ENCODE results near the gene SLC25A29.
A peak's percentile ranks its signal among the peaks of the same experiment; 100 is the strongest.

Gene SLC25A29

GRCh38 chr14:100307766-100308426 is 1.7 kb upstream of the SLC25A29 start:
- DNase-seq = peak; percentile 60 to 86
- Histone ChIP-seq H2BK120ac (ENCODE audit: insufficient read depth, low read length, poor library complexity) (no peak overlapping the region), H3K9me3 (ENCODE audit: insufficient read depth, low read depth, low read length) (no peaks in the 10 kb centered on the region), H3K36me3 (ENCODE audit: control insufficient read depth in 1 of 2, insufficient read depth in 2 of 2, low read length in 2 of 2) (no peaks in the 10 kb centered on the region), H3K4ac (ENCODE audit: low read depth, low read length) (no peak overlapping the region), H3K4me2 (ENCODE audit: low read length) (peak overlapping the region; percentile 89), H3K4me3 (ENCODE audit: low read depth, low read length) (no peak overlapping the region), H2AK5ac (ENCODE audit: low read length) (no peak overlapping the region), H2BK12ac (ENCODE audit: low read length) (no peak overlapping the region), H4K8ac (ENCODE audit: low read depth, low read length) (no peak overlapping the region), H3K27ac (ENCODE audit: low read depth, low read length) (no peak overlapping the region), H3K18ac (ENCODE audit: low read length) (no peak overlapping the region), H3K4me1 (ENCODE audit: control insufficient read depth in 1 of 2, insufficient read depth in 2 of 2, low read length in 2 of 2) (peaks cover 18 to 19% of the 10 kb centered on the region in 2 experiments), H3K14ac (ENCODE audit: low read length) (no peak overlapping the region), H3K79me1 (ENCODE audit: low read length) (peaks cover 13% of the 10 kb centered on the region), H4K91ac (ENCODE audit: low read depth, low read length) (no peak overlapping the region), H3K23ac (ENCODE audit: low read length) (no peak overlapping the region), H3K27me3 (ENCODE audit: insufficient read depth, low read length) (no peaks in the 10 kb centered on the region), H3K9ac (ENCODE audit: low read length) (no peak overlapping the region), H3K79me2 (ENCODE audit: control insufficient read depth, insufficient read depth, low read length, poor library complexity) (peaks cover 12% of the 10 kb centered on the region), H2BK5ac (ENCODE audit: low read depth, low read length, poor library complexity) (no peak overlapping the region), H2AFZ (ENCODE audit: insufficient read depth, low read length, poor library complexity) (no peak overlapping the region), H4K12ac (ENCODE audit: low read depth, low read length) (no peak overlapping the region)
- WGBS (ENCODE audit: extremely low coverage, insufficient coverage, insufficient read length) = no CpG with 5 or more reads among the region's 5 CpGs

- H3K36me3 ChIP-seq (ENCODE audit: control insufficient read depth in 1 of 2, insufficient read depth in 2 of 2, low read length in 2 of 2) = no peaks in the 10 kb centered on the region
These were observed 938 bp upstream of the SLC25A29 start for GRCh38 chr14:100306998-100307765.

GRCh38 chr14:100305324-100306100 is 732 bp downstream of the SLC25A29 start:
- no peak overlapping the region for H2BK120ac ChIP-seq (ENCODE audit: insufficient read depth, low read length, poor library complexity)
- no peak overlapping the region for H2AK5ac ChIP-seq (ENCODE audit: low read length)
- peak overlapping the region; percentile 21 for H4K8ac ChIP-seq (ENCODE audit: low read depth, low read length)
- peak overlapping the region; percentile 58 for H3K14ac ChIP-seq (ENCODE audit: low read length)
- peak overlapping the region; percentile 89 for H3K4me3 ChIP-seq (ENCODE audit: low read depth, low read length)
- peaks cover 12% of the 10 kb centered on the region for H3K79me2 ChIP-seq (ENCODE audit: control insufficient read depth, insufficient read depth, low read length, poor library complexity)
- H3K4me2 ChIP-seq (ENCODE audit: low read length) = peak overlapping the region; percentile 74
- H3K23ac ChIP-seq (ENCODE audit: low read length) = no peak overlapping the region
- no peak overlapping the region for H3K9ac ChIP-seq (ENCODE audit: low read length)
- no peak overlapping the region for H3K4ac ChIP-seq (ENCODE audit: low read depth, low read length)
- peaks cover 13% of the 10 kb centered on the region for H3K79me1 ChIP-seq (ENCODE audit: low read length)
- no peaks in the 10 kb centered on the region for H3K27me3 ChIP-seq (ENCODE audit: insufficient read depth, low read length)
- no peaks in the 10 kb centered on the region for H3K9me3 ChIP-seq (ENCODE audit: insufficient read depth, low read depth, low read length)
- H3K36me3 ChIP-seq (ENCODE audit: control insufficient read depth in 1 of 2, insufficient read depth in 2 of 2, low read length in 2 of 2) = no peaks in the 10 kb centered on the region
- no peak overlapping the region for H2BK5ac ChIP-seq (ENCODE audit: low read depth, low read length, poor library complexity)
- H4K12ac ChIP-seq (ENCODE audit: low read depth, low read length) = no peak overlapping the region
- H3K4me1 ChIP-seq (ENCODE audit: control insufficient read depth in 1 of 2, insufficient read depth in 2 of 2, low read length in 2 of 2) = peaks cover 16 to 19% of the 10 kb centered on the region in 2 experiments
- H4K91ac ChIP-seq (ENCODE audit: low read depth, low read length) = peak overlapping the region; percentile 67
- H2BK12ac ChIP-seq (ENCODE audit: low read length) = no peak overlapping the region
- no peak for DNase-seq
- peak overlapping the region; percentile 52 for H3K18ac ChIP-seq (ENCODE audit: low read length)
- no peak overlapping the region for H3K27ac ChIP-seq (ENCODE audit: low read depth, low read length)
- H2AFZ ChIP-seq (ENCODE audit: insufficient read depth, low read length, poor library complexity) = peak overlapping the region; percentile 68
- WGBS (ENCODE audit: extremely low coverage, insufficient coverage, insufficient read length) = no CpG with 5 or more reads among the region's 65 CpGs

More at GRCh38 chr14:100306998-100307765, 938 bp upstream of the SLC25A29 start:
- WGBS (ENCODE audit: extremely low coverage, insufficient coverage, insufficient read length) = no CpG with 5 or more reads among the region's 49 CpGs
- Histone ChIP-seq H3K9me3 (ENCODE audit: insufficient read depth, low read depth, low read length) (no peaks in the 10 kb centered on the region), H2BK12ac (ENCODE audit: low read length) (peak overlapping the region; percentile 12), H4K91ac (ENCODE audit: low read depth, low read length) (peak overlapping the region; percentile 95), H4K12ac (ENCODE audit: low read depth, low read length) (peak overlapping the region; percentile 82), H4K8ac (ENCODE audit: low read depth, low read length) (peak overlapping the region; percentile 93), H2AK5ac (ENCODE audit: low read length) (peak overlapping the region; percentile 52), H3K14ac (ENCODE audit: low read length) (peak overlapping the region; percentile 92), H3K79me2 (ENCODE audit: control insufficient read depth, insufficient read depth, low read length, poor library complexity) (peaks cover 12% of the 10 kb centered on the region), H3K18ac (ENCODE audit: low read length) (peak overlapping the region; percentile 97), H3K9ac (ENCODE audit: low read length) (peak overlapping the region; percentile 90), H2AFZ (ENCODE audit: insufficient read depth, low read length, poor library complexity) (peak overlapping the region; percentile 94), H3K4me1 (ENCODE audit: control insufficient read depth in 1 of 2, insufficient read depth in 2 of 2, low read length in 2 of 2) (peaks cover 16 to 19% of the 10 kb centered on the region in 2 experiments), H2BK5ac (ENCODE audit: low read depth, low read length, poor library complexity) (peak overlapping the region; percentile 86), H3K27me3 (ENCODE audit: insufficient read depth, low read length) (no peaks in the 10 kb centered on the region), H3K4ac (ENCODE audit: low read depth, low read length) (peak overlapping the region; percentile 90), H3K27ac (ENCODE audit: low read depth, low read length) (peak overlapping the region; percentile 67), H3K4me3 (ENCODE audit: low read depth, low read length) (peak overlapping the region; percentile 88), H3K79me1 (ENCODE audit: low read length) (peaks cover 13% of the 10 kb centered on the region), H3K4me2 (ENCODE audit: low read length) (peak overlapping the region; percentile 89), H3K23ac (ENCODE audit: low read length) (no peak overlapping the region), H2BK120ac (ENCODE audit: insufficient read depth, low read length, poor library complexity) (peak overlapping the region; percentile 91)
- DNase-seq = peak; percentile 10 to 44

GRCh38 chr14:100304825-100305323 is 1.4 kb downstream of the SLC25A29 start:
- no peak overlapping the region for H4K91ac ChIP-seq (ENCODE audit: low read depth, low read length)
- H4K12ac ChIP-seq (ENCODE audit: low read depth, low read length) = no peak overlapping the region
- no peak overlapping the region for H3K14ac ChIP-seq (ENCODE audit: low read length)
- H3K4ac ChIP-seq (ENCODE audit: low read depth, low read length) = no peak overlapping the region
- no peak overlapping the region for H3K9ac ChIP-seq (ENCODE audit: low read length)
- H3K36me3 ChIP-seq (ENCODE audit: control insufficient read depth in 1 of 2, insufficient read depth in 2 of 2, low read length in 2 of 2) = no peaks in the 10 kb centered on the region
- H3K4me1 ChIP-seq (ENCODE audit: control insufficient read depth in 1 of 2, insufficient read depth in 2 of 2, low read length in 2 of 2) = peaks cover 16 to 19% of the 10 kb centered on the region in 2 experiments
- no peak overlapping the region for H2BK5ac ChIP-seq (ENCODE audit: low read depth, low read length, poor library complexity)
- peak in 1 of 2 donors; percentile 18 for DNase-seq
- no peak overlapping the region for H2AFZ ChIP-seq (ENCODE audit: insufficient read depth, low read length, poor library complexity)
- peaks cover 13% of the 10 kb centered on the region for H3K79me1 ChIP-seq (ENCODE audit: low read length)
- H2AK5ac ChIP-seq (ENCODE audit: low read length) = no peak overlapping the region
- peak overlapping the region; percentile 89 for H3K4me3 ChIP-seq (ENCODE audit: low read depth, low read length)
- no CpG with 5 or more reads among the region's 23 CpGs for WGBS (ENCODE audit: extremely low coverage, insufficient coverage, insufficient read length)
- H3K9me3 ChIP-seq (ENCODE audit: insufficient read depth, low read depth, low read length) = no peaks in the 10 kb centered on the region
- H2BK120ac ChIP-seq (ENCODE audit: insufficient read depth, low read length, poor library complexity) = no peak overlapping the region
- no peak overlapping the region for H3K27ac ChIP-seq (ENCODE audit: low read depth, low read length)
- H2BK12ac ChIP-seq (ENCODE audit: low read length) = no peak overlapping the region
- H3K27me3 ChIP-seq (ENCODE audit: insufficient read depth, low read length) = no peaks in the 10 kb centered on the region
- peak overlapping the region; percentile 74 for H3K4me2 ChIP-seq (ENCODE audit: low read length)
- peak overlapping the region; percentile 52 for H3K18ac ChIP-seq (ENCODE audit: low read length)
- H3K79me2 ChIP-seq (ENCODE audit: control insufficient read depth, insufficient read depth, low read length, poor library complexity) = peaks cover 12% of the 10 kb centered on the region
- H4K8ac ChIP-seq (ENCODE audit: low read depth, low read length) = no peak overlapping the region
- H3K23ac ChIP-seq (ENCODE audit: low read length) = no peak overlapping the region

Measured in trophoblast cell (in vitro differentiated cells and primary cell).